Retinal pigment epithelial cell (primary cell): ENCODE data around the gene RUNDC1.

Experiments used
- DNase-seq: peaks from one replicate; pipeline ENCODE4 v3.0.0-alpha.2; 2010; ENCODE audit warnings: low read depth
- H3K4me3 ChIP-seq: 2 replicates; pipeline ENCODE4 v1.5.1; 2011; ENCODE audit warnings: mild to moderate bottlenecking, low read length, control low read depth, moderate library complexity
- TF ChIP-seq, protein P1 (sequence below): conservative IDR thresholded peaks from 2 replicates; pipeline ENCODE4 v1.5.1; 2011; ENCODE audit warnings: low read depth, low read length, control low read depth, inconsistent platforms

Gene RUNDC1

DNA sequence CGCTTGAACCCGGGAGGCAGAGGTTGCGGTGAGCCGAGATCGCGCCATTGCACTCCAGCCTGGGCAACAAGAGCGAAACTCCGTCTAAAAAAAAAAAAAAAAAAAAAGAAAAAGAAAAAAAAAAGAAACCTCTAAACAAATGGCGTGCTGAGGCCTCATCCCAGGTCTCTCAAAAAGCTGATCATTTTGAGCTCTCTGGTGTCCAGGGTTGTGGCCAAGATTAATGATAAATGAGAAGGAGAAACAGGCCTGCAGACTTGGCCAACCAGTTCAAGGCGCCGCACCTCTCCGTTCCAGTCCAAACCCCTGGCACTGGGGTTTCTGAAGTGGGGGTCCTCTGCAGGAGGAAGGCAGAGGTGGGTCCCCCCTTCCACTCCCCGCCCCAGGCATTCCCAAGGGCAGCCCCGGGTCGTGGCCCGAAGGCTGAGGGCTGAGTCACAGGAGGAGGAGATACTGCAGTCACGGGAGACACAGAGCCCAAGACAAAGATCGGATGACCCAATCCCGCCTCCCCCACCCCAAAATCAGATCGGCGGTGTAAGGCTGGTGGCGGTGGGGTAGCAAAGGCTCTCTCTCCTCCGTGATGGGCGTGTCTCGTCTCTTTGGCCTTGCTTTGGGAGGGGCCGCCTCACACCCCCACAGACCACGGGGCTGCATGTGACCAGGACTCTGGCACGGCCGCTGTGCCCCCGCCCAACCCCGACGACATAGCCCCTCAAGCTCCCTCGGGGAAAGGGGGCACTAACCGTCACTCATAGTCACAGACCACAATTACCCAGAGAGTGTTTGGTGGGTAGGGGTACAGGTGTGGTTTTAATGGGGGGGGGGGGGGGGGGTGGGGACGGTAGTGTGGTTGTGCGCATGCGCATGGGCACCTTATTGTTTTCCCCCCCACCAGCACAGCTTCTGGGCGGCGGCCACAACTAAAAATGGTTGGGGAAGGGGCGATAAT is 40.7 kb downstream of the RUNDC1 start:
- TF ChIP-seq, protein P1, sequence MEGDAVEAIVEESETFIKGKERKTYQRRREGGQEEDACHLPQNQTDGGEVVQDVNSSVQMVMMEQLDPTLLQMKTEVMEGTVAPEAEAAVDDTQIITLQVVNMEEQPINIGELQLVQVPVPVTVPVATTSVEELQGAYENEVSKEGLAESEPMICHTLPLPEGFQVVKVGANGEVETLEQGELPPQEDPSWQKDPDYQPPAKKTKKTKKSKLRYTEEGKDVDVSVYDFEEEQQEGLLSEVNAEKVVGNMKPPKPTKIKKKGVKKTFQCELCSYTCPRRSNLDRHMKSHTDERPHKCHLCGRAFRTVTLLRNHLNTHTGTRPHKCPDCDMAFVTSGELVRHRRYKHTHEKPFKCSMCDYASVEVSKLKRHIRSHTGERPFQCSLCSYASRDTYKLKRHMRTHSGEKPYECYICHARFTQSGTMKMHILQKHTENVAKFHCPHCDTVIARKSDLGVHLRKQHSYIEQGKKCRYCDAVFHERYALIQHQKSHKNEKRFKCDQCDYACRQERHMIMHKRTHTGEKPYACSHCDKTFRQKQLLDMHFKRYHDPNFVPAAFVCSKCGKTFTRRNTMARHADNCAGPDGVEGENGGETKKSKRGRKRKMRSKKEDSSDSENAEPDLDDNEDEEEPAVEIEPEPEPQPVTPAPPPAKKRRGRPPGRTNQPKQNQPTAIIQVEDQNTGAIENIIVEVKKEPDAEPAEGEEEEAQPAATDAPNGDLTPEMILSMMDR = no peak
- no peak for DNase-seq
- H3K4me3 ChIP-seq = peak overlapping the region; percentile 74

DNA sequence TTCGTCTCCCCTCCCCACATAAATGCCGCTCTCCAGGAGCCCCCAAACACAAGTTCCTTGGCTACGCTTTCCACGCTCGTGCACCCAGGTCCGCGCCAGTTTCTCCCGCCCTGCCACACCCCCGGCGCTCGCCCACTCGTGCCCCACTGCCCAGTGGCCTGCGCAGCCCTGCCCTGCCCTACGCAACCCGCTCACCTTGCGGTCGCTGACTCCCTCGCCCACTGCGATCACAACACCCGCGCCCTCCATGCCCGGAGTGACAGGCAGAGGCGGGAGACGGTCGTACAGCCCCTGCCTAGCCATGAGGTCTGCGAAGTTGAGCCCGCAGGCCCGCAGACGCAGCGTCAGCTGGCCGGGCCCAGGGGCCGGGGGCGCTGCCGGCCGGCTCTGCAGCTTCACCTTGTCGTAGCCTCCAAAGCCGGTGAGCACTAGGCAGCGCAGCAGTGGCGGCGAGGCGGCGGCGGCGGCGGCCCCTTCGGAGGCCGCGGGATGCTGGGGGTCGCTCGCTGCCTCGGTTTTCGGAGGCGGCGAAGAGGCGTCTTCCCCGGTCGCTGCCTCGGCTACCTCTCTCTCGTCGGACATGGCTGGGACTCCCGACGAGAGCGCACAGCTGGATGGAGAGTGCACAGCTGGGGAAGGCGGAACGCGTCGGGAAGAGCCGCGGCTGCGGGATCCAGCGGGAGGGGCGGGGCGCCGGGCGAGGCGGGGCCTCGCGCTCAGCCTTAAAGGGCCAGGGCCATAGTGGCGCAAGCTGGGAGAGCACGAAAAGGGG is 41.6 kb downstream of the RUNDC1 start, which contains the start of gene VAT1:
Gene VAT1 (minus strand): TSS at position 645 of the 772 bp plus-strand sequence. CDS start 63 bp downstream, at position 582.
- H3K4me3 ChIP-seq = peak within 1 kb of the TSS; percentile 74
- no peak for DNase-seq
- TF ChIP-seq, protein P1 = no peak

DNA sequence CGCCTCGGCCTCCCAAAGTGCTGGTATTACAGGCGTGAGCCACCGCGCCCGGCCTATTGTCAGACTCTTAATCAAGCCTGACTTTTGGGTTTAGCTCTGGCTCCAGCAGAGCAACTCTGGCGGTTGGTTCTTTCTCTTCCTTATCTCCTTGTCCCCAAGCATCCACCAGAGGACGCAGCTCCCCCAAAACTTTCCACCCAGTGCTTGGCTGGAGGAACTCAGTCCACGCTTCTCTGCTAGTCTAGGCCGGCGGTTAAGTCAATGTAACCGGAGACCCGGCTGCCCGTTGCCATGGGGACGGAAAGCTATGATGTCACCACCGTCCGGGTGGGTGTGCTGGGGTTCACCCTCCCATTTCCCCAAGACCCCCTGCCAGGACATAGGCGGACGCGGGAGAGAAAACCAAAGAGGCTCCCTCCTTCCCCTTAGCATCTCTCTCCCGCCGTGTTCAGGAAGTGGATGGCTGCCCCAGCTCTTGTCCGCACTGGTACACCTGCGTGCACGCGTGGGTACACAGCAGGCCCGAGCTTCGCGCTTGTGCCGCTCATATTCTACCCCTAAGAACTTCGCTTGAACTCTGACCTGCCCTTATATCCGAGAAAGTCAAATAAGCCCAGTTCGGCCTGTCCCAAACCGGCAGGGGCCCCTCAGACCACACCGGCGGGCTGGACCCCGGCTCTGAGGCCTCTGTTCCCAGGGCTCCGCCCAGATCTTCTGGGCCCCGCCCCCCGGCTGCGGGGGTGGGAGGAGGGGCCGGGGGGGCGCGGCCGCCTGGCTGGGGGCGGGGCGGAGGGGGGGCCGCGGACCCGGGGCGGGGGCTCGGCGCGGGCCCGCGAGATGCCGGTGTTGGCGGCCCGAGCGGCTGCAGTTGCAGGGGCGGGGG is 44.3 kb downstream of the RUNDC1 start, which contains the start of gene RND2:
Gene RND2 (plus strand): TSS at position 825 of the 883 bp plus-strand sequence. CDS start 117 bp downstream, outside the sequence.
- TF ChIP-seq, protein P1 = peak; percentile 86
- peak within 1 kb of the TSS; percentile 74 for H3K4me3 ChIP-seq
- peak; percentile 75 for DNase-seq

DNA sequence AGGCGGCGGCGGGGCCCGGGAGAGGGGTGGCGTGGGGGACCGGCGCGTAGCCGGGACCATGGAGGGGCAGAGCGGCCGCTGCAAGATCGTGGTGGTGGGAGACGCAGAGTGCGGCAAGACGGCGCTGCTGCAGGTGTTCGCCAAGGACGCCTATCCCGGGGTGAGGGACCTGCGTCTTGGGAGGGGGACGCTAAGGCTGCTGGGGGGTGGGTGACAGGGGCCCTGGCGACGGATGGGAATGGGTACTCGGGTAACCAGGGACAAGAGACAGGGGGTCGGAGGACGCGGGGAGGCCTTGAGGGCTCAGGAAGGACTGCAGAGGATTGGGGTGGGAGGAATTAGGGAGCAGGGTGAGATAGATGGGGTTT is 44.9 kb downstream of the RUNDC1 start:
- H3K4me3 ChIP-seq = peak overlapping the region; percentile 49
- TF ChIP-seq, protein P1 = no peak
- no peak for DNase-seq

DNA sequence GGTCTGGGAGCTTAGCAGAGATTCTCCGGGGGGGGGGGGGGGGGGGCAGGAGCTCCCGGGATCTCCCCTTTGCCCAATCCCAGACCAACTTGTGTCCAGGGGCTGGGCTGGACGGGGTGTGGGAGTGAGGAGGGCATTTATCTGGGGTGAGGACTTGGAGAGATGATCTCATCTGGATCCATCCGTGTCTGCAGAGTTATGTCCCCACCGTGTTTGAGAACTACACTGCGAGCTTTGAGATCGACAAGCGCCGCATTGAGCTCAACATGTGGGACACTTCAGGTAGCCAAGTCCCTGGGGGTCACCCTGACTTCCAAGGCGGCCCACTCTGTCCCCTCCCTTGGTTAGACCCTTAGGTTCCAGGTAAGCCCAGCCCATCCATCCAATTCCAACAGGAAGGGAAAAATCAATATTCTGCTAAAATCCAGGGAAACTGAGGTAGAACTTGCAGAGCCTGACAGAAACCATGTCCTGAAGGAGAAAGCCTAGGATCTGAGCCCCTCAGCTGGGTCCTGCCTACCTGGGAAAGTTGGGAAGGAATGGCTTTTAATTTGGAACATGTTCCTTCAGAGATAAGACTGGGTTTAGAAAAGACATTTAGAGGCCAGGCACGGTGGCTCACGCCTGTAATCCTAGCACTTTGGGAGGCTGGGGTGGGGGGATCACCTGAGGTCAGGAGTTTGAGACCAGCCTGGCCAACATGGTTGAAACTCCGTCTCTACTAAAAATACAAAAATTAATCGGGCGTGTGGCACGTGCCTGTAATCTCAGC is 45.6 kb downstream of the RUNDC1 start:
- H3K4me3 ChIP-seq = peak overlapping the region; percentile 49
- DNase-seq = no peak
- TF ChIP-seq, protein P1 = no peak

DNA sequence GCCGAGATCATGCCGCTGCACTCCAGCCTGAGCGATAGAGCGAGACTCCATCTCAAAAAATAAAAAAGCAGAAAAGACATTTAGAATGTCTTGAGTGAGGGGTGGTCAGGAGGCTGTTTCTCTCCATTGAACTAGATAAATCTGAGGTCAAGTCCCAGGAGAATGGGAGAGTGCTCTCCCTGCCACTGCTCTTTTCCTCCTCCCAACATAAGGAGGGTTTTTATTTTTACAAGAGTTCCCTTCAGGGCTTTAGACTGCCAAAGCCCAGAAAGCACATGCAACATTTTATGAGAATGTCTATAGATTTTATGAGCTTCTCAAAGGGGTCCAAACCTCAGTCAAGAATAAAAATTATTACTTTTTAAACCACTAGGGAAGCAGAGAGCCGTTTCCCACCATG is 46.2 kb downstream of the RUNDC1 start:
- TF ChIP-seq, protein P1 = no peak
- H3K4me3 ChIP-seq = no peak overlapping the region
- no peak for DNase-seq
